Stromal cell of bone marrow (primary cell): Measurements from ENCODE around the gene E4F1.

Source experiments
- DNase-seq: peaks from one replicate; pipeline ENCODE4 v3.0.0-alpha.2; 2012; ENCODE audit warnings: low read depth

E4F1 gene, protein sequence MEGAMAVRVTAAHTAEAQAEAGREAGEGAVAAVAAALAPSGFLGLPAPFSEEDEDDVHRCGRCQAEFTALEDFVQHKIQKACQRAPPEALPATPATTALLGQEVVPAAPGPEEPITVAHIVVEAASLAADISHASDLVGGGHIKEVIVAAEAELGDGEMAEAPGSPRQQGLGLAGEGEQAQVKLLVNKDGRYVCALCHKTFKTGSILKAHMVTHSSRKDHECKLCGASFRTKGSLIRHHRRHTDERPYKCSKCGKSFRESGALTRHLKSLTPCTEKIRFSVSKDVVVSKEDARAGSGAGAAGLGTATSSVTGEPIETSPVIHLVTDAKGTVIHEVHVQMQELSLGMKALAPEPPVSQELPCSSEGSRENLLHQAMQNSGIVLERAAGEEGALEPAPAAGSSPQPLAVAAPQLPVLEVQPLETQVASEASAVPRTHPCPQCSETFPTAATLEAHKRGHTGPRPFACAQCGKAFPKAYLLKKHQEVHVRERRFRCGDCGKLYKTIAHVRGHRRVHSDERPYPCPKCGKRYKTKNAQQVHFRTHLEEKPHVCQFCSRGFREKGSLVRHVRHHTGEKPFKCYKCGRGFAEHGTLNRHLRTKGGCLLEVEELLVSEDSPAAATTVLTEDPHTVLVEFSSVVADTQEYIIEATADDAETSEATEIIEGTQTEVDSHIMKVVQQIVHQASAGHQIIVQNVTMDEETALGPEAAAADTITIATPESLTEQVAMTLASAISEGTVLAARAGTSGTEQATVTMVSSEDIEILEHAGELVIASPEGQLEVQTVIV

DNA sequence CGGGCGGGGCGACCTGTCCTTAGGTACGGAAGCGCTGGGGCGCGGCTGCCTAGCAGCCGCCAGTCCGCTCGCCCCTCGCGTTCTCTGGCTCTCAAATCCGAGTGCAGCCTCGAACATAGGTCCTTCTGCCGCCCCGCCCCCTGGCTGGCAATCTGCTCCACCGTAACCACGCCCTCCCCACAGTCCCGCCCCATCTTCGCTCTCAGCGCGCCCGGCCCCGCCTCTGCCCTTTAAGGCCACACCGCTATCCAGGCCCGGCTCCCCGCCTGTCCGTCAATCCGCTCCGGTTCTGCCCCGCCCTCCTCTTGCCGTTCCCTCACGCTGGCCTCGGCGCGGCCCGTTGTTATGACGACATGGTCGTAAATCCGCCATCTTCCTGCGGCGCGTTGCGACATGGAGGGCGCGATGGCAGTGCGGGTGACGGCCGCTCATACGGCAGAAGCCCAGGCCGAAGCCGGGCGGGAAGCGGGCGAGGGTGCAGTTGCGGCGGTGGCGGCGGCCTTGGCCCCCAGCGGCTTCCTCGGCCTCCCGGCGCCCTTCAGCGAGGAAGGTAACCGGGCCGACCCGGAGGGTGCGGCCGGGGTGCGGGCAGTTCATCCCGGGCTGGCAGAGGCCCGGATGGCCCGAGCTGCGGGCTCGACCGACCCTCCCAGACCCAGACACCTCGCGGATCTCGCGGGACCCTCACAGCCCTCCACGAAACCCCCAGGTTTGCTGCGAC lies at the start of gene E4F1:
E4F1 (plus strand) TSS at position 371 of the 721 bp plus-strand sequence; CDS start at position 394, 23 bp downstream.
- peak; percentile 98 for DNase-seq

DNA sequence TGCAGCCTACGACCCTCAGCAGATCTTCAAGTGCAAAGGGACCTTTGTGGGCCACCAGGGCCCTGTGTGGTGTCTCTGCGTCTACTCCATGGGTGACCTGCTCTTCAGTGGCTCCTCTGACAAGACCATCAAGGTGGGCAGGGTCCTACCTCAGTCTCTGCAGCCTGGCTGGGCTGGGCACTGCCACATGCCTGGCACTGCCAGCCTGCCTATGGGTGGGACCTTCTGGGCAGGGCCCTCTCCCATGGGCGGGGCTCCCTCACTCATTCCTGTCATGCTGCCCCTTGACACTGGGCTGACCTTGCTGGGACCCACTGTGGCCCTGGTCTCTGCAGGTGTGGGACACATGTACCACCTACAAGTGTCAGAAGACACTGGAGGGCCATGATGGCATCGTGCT lies 49.5 kb upstream of the E4F1 start:
- DNase-seq, result no peak

DNA sequence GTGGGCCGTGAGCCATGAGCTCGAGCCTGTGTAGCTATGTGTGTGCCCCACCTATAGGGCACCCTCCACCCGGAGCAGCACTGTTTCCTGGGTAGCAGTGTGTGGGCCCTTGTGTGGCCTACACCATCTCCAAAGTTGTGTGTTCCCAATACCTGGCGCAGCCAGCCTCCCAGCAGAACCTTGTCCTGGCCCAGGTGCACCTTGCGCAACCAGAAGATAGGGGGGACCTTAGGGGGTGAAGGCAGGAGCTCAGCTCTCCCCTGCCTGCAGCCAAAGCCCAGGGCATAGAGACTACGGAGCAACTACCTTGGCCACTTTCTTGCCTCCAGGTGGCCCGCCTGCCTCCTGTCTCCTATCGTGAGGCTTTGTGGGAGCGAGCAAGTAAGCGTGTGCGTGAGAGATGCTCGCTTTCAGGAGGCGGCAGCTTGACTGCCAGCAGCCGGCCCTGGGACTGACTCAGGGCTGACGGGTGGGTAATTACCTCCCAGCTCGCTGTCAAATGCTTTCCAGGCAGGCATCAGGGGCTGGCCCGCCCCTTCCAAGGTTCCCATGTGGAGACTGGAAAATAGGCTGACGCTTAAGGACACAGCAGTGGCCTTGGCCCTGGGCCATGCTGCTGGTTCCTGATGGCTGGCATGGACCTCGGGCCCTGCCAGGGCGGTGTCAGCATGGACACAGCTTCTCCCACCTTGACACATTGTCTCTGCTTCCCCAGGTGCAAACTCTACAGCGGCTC lies 48.8 kb upstream of the E4F1 start:
- DNase-seq, result no peak

DNA sequence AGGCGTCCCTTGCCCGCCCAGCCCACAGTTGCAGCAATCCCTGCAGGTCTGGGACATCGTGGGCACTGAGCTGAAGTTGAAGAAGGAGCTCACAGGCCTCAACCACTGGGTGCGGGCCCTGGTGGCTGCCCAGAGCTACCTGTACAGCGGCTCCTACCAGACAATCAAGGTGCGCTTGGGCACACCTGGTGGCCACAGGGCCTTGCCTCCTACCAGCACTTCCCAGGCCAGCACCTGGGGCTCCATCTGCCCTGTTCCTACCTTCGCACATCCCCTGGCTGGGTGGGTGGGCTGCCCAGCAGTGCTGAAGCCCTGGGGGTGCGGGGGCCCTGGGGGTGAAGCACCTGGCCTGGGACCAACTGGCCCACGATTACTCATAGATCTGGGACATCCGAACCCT lies 47.9 kb upstream of the E4F1 start:
- DNase-seq, result no peak

DNA sequence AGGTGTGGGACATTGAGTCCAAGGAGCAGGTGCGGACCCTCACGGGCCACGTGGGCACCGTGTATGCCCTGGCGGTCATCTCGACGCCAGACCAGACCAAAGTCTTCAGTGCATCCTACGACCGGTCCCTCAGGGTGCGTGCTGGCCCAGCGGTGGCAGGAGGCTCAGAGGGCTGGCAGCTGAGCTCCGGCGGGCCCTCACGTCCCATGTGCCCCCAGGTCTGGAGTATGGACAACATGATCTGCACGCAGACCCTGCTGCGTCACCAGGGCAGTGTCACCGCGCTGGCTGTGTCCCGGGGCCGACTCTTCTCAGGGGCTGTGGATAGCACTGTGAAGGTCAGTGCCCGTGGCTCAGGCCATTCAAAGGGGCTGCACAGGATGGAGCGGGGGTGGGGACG lies 47.3 kb upstream of the E4F1 start:
- no peak for DNase-seq

DNA sequence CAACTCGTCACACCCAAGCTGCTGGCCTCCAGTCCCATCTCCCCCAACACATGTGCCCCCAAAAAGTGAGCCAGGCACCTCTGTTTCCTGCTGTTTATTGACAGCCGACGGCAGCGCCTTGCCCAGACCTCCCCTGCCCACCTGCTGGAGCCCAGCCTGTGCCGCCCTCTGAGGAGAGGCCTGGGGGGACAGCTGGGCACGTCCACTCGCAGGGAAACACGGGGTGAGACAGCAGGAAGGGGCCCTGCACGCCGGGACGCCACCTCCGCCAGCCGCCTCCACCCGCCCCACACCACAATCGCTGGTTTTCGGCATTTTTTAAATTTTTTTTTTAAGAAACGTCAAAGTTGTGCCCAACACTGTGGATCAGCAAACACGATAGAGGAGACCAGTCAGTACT lies 46.3 kb upstream of the E4F1 start:
- DNase-seq, result no peak

DNA sequence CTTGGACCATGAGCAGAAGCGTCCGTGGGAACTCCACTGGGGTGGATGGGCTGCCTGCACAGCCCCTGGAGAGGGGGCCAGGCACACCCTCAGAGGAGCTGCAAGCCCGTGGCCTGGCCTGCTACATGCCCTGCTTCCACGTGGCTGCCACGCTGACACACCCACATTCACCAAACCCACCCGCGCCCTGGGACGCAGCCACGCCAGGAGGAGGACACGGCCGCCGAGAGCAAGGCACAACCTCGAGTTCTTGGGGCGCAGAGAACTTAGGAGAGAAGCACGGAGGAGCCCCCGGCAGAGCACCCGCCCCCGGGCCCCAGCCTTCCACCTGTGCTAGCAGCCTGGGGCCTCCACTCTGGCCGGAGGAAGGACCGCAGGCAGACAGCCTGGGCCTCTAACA lies 45.8 kb upstream of the E4F1 start:
- DNase-seq, result no peak

DNA sequence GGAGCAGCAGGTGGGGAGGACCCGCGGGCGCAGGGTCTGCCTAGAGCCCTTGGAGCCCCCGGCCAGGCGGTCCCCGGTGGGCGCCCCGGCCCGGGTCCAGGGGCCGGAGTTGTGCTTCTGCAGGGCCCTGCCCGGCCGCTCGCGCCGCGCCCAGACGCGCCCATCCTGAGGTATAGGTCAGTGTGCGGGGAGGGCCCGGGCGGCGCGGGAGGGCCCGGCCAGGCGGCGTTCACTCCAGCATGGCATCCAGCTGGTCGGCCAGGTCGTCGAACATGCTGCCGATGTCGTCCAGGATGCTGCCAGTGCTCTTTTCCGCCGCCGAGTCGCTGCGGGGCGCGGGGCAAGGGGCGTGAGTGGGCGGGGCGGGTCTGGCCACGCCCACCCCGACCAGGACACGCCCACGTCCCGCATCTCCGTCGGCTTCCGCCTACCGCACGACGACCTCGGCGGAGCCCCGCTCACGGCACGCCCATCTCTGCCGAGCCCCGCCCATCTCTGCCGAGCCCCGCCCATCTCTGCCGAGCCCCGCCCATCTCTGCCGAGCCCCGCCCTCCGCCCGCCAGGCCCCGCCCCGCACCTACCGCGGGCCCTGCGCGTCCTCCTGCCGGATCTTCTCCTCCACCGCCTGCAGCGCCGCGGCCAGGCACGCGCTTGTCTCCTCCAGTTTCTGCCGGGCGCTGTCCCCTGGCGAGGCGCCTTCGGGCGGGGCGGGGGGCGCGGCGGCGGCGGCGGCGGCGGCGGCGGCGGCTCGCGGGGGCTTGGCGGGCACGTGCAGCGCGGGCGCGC lies 44.9 kb upstream of the E4F1 start:
- no peak for DNase-seq

DNA sequence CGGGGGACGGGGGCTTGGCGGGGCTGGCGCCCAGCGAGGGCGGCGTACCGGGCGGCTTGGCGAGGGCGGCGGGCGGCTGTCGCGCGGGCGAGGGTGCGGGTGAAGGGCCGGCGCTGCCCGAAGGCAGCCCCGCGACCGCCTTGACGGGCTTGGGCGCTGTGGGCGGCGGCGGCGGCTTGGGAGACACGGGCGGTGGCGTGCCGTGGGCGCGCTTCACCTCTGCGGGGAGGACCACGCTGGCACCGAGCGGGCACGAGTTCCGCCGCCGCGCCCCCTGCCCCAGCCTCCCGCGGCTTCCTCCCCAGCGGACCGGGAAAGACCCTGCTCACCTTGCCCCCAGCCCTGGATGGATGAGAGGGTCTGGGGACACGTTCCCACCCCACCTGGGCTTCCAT lies 44.3 kb upstream of the E4F1 start:
- DNase-seq, result no peak

DNA sequence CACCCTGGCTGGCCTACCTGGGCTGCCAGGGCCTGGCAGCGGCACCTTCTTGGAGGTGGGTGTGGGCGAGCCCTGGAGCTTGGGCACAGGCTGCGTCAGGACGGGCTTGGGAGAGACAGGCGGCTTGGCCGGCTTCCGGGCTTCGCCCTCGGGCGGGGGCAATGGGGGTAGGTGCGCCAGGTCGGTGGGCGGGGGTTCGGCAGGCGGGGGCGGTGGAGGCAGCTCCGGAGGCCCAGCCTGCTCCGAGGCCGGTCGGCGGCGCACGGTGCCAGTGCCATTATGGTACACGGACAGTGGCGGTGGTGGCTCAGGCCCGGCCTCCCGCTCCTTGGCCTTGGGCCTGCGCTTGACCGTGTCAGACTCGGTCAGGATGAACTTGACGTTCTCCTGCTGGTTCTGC lies 43.8 kb upstream of the E4F1 start:
- DNase-seq, result no peak

DNA sequence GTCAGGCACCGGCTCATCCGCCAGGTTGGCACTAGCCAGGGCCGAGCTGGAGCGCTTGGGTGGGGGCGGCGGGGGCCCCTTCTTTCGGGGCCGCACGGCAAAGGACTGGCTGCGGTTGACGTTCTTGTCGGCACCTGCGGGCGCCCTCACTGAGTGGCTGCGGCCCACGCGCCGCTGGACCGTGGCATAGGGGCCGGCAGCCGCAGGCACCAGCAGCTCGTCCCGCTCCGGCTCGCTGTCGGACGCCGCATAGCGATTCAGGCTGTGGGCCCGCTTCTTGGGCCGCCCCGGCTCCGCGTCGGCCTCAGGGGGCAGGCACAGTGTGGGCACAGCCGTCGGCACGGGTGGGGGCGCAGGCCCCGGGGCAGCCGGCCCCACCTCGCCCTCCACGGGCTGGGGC lies 42.9 kb upstream of the E4F1 start:
- DNase-seq, result no peak

DNA sequence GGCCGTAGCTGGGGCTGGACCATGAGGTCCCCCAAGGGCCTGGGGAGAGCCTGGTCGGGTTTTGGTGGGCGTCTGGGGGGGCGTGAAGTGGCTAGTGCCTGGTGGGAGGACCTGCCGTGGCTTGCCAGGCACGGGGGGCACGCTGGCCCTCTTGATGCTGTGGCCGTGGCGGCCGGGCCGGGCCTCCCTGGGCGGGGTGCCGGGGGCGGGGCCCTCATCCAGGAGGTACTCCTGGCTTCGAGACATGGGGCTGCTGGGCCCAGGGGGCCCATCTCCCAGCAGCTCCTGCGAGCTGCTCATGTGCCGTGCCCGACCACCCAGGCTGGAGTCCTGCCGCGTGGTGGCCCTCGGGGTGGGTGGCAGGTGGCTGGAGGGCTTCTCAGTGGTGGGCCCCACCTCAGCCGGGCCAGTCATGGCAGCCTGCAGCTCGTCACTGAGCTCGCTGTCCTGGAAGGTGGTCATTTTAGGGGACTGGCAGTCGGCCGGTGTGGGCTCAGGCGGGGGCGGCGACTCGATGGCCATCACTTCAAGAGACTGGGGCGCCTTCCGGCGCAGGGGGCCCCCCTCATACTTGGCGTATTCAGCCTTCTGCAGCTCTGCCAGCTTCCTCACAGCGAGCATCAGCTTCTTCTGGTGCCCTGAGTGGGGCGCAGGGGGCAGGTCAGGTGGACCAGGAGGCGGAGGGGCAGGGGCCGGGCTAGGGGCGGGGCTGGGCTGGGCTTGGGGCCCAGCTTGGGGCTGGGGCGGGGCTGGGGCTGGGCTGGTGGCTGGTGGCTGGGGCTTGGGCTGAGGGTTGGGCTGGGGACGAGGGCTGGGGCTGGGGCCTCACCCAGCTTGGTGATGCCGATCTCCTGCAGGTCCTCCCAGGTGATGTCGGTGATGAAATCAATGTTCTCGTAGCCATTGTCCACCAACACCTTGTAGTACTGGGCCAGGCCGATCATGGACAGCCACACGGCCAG lies 42.1 kb upstream of the E4F1 start:
- DNase-seq, result no peak

DNA sequence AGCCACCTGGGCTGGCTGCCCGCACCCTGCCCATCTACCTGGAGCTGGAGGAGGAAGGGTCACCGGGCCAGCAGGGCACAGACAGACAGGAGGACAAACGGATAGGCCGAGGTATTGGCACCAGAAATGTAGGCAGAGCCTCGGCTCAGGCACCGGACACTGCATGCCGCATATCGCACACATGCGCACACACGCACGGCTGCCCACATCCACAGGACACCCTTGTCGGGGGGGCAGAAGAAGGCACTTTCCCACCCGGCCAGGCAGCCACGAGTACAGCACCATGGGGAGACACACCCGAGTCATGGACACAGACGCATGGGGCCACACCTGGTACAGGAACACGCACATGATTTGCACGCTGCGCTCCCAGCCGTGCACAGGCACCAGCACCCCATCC lies 41.4 kb upstream of the E4F1 start:
- DNase-seq, result no peak

DNA sequence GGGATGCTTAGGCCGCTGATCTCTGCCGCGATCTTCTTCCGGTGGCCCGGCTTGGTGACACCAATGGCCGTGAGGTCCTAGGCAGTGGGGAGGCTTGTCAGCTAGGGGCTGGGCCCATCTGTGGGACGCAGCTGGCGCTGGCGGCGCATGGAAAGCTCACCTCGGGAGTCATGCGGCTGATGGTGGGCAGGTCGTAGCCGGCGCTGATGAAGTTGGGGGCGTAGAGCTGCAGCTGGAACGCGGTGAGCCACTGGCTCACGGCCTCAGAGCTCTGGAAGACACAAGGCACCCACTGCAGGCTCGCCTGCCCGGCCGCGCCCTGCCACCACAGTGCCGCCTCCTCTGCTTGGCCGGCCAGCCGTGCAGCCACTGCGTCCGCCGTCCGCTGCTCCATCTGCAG lies 39.7 kb upstream of the E4F1 start:
- DNase-seq, result no peak

DNA sequence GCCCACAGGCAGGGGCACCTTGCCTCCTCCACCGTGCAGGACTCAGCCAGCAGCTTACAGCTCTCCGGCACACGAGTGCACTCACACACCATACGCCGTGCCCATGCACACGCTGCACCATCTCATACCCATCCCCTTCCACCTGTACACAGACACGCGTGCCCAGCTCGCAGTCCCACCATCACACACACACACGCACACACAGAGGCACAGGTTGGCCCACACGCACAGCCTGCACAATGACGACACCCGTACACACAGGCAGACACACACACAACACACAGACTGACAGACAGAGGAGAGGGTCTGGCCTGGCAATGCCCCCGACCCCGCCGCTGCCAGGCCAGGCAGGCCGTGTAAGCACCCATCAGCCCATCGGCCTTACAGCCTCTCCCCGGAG lies 39.0 kb upstream of the E4F1 start:
- DNase-seq, result no peak

DNA sequence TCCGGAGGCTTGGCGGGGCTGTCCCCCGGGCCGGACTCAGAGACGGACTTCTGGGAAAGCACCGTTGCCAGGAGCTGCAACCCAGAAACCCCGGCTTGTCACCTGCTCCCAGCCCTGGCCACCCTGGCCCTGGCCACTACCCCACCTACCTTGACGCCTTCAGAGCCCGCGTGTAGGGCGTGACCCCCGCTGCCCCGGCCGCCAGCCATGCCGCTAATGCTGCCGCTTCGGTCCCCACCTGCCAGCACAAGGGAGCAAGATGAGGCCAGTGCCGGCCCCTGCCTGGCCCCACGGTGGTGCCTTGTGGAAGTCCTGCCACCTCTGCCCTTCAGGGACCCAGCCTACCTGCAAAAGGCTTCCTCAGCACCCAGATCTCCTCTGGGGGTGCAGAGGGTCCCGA lies 38.4 kb upstream of the E4F1 start:
- no peak for DNase-seq

DNA sequence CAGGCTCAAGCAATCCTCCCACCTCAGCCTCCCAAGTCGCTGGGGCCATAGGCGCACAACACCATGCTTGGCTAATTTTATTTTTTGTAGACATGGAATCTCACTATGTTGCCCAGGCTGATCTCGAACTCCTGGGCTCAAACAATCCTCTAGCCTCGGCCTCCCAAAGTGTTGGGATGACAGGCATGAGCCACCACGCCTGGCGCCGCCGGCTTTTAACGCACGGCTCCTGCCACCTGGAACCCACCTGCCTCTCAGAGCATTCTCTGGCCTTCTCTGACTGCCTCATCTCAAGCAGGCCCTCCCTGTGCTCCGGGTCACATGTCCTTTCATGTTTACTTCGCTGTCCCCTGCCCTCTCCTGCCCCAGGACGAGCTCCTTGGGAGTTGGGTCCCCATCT lies 37.3 kb upstream of the E4F1 start:
- no peak for DNase-seq

DNA sequence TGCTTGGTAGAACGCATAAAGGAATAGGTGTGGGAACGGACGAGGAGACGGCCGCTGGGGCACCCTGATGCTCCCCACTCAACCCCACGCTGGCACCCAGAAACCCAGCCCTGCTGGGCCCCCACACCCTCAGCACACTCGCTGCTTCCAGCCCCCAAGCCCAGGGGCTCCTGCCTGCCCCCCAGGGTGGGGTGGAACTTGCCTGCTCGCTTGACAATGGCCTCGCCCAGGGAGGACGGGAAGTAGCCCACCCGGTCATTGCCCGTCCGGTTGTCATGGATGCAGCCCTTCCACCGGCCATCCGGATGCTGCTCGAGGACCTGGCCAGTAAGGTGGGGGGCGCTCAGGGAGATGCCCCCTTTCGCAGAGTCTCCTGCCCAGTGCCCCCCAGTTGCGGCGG lies 36.9 kb upstream of the E4F1 start:
- no peak for DNase-seq

DNA sequence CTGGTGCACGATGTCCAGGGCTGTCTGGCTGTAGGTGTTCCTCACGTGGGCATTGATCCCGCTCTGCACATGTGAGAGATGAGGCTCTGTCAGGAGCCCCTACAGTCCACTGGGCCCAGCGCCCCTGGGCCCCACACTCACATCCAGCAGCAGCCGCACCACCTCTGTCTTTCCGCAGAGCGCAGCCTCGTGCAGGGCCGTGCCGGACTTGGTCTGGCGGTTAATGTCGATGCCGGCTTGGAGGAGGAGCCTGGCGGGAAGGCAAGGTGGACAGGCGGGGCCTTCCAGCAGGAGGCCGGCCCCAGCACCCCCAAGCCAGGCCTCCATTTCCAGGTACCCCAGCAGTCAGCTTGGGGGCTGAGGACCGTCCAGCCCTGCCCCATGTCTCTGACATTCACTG lies 36.2 kb upstream of the E4F1 start:
- no peak for DNase-seq

DNA sequence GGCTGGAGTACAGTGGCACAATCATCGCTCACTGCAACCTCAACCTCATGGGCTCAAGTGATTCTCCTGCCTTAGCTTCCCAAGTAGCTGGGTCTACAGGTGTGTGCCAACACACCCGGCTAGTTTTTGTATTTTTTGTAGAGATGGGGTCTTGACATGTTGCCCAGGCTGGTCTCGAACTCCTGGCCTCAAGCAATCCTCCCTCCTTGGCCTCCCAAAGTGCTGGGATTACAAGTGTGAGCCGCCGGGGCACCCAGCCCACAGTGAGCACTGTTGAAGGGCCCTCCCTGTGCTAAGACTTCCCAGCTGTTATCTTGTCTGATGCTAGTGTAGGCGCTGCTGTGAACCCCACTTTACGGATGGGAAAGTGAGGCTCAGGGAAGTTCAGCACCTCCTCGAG lies 35.0 kb upstream of the E4F1 start:
- no peak for DNase-seq
